Stimulated activated CD4-positive, alpha-beta T cell treated with anti-CD3 and anti-CD28 coated beads, Interleukin-12 subunit alpha, Interleukin-12 subunit beta, amount 100 ng/mL, for 48 hours (primary cell): ENCODE results near the gene RUNX1.
A peak's percentile ranks its signal among the peaks of the same experiment; 100 is the strongest.
"Not testable (repeated sequence)": the region's sequence is repeated elsewhere in the genome, so short reads cannot be mapped to it uniquely, and the experiment has no call there.

Source experiments
- DNase-seq, 3 donors: peaks; one replicate each; pipeline ENCODE4 v3.0.0-alpha.2; 2020; ENCODE audit warnings: low read depth in 2 of 3, low spot score in 1 of 3

RUNX1 gene

GRCh38 chr21:34994766-34995631 lies 54.1 kb downstream of the RUNX1 start:
- no peak for DNase-seq

- DNase-seq, result not testable (repeated sequence)
Observed at GRCh38 chr21:34993521-34993921, 55.6 kb downstream of the RUNX1 start.

DNA sequence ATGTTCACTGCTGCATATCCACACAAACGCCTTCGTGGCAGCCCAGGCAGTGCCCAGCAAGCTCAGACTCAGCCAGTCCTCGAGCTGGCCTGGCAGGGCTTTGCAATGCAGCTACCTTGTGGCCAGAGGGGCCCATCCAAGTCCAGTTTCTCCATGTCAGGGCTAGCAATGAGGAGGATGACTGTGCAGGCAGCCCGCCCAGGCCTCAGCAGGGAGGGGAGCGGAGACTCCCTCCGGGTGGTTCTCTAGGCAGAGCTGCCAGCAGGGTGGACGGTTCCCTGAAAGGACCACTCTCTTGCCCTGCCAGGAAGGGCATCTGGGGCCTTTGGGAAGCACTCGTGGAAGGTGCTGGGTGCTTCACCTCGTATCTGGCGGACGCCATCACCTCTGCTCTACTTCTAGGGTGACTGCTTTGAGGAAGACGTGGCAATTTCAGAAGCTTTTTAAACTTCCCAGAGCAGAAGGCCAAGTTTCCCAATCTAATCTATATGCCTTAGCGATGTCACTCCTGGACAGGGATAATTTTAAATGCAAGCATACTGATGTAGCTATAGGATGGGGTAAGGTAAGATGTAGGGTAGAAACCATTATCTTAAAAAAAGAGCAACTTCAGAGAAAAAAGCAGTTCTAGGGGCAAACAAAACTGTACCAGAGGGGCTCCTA lies 56.2 kb downstream of the RUNX1 start:
- DNase-seq, result no peak

DNA sequence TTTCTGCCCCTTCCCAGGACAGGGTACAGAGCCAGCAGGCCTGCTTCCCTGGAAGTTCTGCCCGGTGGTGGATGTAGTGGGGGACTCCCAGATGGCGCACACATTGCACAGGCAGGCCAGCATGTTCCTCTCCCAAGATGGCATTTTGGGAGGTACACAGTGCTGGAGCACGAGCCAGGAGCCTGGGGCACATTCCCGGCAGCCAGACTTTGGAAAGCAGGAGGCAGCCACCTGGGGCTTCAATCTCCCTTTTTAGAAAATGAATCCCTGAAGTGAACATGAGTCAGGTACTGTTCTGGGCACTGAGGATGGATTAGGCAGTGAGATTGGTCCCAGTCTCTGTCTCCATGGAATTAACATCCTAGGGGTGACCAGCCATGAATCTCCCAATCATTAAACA lies 56.9 kb downstream of the RUNX1 start:
- DNase-seq, result no peak

DNA sequence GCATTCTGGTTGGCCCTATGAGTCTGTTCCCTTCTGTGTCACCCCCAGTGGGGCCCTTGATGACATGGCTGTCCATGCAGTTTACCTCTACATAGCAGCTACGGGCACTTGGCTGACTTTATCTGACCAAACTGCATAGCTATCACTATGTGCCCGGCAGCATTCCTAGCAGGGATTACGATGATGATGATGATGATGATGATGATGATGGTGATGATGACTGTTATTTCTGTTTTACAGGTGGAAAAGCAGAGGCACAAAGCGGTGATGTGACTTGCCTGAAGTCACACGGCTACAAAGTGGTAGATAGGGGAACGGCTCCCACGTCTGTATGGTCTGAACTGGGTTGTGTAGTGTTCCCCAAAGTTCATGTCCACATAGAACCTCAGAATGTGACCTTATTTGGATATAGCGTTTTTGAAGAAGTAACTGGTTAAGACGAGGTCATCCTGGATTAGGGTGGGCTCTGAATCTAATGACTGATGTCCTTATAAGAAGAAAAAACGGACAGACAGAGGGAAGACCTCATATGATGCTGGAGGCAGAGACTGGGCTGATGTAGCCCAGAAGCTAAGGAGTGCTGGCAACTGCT lies 57.6 kb downstream of the RUNX1 start:
- no peak for DNase-seq

DNA sequence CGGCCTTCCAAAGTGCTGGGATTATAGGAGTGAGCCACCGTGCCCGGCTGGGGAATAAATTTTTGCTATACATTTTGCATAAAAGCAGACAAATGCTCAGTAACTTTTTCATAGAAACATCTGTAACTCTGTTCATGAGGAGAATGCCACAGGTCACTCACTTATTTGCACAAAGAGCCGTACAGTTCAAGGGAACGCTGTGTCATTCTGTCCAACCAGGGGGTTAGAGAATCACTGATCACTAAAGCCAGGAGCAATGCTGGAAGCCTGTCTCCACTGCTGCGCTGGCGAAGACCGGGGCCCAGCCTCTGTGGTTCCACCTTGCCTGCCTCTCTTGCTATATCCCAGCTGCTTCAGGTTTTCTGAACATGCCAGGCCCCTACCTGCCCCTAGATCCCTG lies 58.3 kb downstream of the RUNX1 start:
- no peak for DNase-seq

- peak; percentile 57 to 73 (median 61) for DNase-seq
Observed at GRCh38 chr21:34989337-34990151, 59.6 kb downstream of the RUNX1 start.

DNA sequence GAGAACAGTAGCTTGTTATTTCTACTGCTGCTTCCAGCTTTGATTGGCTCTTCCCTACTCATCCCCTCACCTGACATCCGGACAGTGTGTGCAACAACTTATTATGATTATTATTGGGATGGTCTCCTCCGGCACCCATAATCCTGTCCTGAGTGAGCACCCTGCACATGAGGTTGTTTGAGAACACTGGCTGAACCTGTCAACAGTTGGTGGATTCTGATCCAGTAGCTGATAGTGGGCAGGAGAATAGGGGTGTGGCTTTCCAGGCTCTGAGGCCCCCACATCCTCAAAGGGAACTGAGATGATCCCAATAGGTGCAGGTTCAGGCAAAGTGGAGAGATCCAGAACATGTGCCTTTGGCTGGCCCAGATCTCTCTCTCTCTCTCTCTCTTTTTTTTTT lies 60.5 kb downstream of the RUNX1 start:
- DNase-seq, result no peak

DNA sequence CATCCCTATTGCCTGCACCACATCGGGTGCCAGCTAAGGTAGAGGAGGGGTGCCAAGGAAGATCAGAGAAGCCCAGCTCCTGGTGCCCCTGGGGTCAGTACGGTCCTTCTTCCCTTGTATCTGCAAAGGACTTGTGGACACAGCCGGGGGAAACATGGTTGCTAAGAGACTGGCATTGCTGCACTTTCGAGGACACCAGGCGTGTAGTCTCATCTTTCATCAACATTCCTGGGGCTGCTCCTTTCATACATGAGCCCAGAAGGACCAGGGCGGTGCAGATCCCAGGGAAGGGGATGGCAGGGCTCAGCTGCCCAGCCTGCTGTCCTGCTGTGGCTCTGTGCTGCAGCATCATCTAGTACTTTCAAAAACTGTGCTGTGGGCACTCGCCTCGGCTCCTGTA lies 61.0 kb downstream of the RUNX1 start:
- DNase-seq, result no peak

- DNase-seq, result no peak
Observed at GRCh38 chr21:34987501-34988072, 61.5 kb downstream of the RUNX1 start.

DNA sequence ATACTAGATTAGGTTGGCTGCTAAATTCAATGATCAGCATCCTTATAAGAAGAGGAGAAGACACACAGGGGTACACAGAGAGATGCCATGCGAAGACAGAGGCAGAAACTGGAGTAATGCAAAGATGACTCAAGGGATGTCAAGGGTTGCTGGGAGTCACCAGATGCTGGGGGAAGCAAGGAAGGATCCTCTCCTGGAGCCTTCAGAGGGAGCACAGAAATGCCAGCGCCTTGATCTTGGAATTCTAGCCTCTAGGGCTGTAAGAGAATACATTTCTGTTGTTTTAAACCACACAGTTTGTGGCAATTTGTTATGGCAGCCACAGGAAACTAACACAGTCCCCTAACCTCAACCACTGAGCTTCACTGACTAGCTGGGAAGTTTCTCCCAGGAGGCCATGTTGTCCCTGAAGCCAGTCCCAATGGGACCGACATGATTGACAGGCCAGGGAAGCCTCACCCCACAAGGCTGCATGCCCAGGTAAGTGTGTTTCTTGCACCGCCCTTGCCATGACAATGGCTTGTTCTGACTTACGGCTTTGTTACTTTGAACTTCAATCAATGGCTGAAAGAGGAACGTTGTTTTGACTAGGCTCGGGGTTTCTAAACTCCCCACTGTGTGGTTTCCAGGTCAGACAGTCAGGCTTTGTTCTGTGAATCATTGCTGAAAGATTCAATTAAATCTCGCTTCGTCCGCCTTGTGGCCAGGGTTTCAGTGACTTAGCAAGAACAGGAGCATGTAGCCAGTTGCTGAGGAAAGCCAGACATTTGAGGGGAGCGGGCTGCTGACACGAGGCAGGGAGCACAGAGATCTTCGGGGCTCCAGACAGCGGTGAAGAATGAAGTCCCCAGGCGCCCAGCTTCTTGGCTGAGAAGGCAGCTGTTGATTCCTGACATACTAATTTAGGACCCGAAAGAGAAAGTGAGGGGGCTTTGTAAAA lies 62.3 kb downstream of the RUNX1 start:
- DNase-seq, result peak; percentile 68 to 79 (median 73)

GRCh38 chr21:34984356-34985058 lies 64.6 kb downstream of the RUNX1 start:
- no peak for DNase-seq

GRCh38 chr21:34983680-34984086 lies 65.4 kb downstream of the RUNX1 start:
- DNase-seq, result peak; percentile 52 to 71 (median 67)

- no peak for DNase-seq
Observed at GRCh38 chr21:34981791-34982190, 67.3 kb downstream of the RUNX1 start.

- DNase-seq, result no peak
Observed at GRCh38 chr21:34980423-34981115, 68.5 kb downstream of the RUNX1 start.

DNA sequence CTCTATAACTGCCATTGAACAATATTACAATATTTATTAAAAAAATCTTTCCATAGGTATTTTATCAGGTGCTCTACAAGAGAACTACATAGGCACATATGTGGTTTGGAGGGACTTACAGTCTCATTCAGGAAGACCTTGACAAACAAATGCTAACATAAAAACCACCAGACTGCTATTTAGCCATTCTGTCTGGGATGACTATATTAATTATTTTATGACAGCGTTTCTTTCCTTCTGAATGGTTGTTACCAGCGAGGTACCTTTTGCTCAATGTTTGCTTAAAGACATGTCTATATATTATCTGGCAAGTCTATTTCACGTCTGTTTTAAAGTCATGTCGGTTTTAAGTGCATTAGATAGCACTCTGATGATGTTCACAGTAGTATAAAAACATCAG lies 69.7 kb downstream of the RUNX1 start:
- no peak for DNase-seq

GRCh38 chr21:34977333-34977732 lies 71.8 kb downstream of the RUNX1 start:
- no peak for DNase-seq

GRCh38 chr21:34974162-34974981 lies 74.7 kb downstream of the RUNX1 start:
- no peak for DNase-seq
